NCI-H446 (cell line): ENCODE data around the gene IAH1.

Experiments
- DNase-seq, 2 experiments: peaks; one replicate each; lab custom pipeline; 2025; lab: John Stamatoyannopoulos, UW

IAH1 gene, protein sequence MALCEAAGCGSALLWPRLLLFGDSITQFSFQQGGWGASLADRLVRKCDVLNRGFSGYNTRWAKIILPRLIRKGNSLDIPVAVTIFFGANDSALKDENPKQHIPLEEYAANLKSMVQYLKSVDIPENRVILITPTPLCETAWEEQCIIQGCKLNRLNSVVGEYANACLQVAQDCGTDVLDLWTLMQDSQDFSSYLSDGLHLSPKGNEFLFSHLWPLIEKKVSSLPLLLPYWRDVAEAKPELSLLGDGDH

DNA sequence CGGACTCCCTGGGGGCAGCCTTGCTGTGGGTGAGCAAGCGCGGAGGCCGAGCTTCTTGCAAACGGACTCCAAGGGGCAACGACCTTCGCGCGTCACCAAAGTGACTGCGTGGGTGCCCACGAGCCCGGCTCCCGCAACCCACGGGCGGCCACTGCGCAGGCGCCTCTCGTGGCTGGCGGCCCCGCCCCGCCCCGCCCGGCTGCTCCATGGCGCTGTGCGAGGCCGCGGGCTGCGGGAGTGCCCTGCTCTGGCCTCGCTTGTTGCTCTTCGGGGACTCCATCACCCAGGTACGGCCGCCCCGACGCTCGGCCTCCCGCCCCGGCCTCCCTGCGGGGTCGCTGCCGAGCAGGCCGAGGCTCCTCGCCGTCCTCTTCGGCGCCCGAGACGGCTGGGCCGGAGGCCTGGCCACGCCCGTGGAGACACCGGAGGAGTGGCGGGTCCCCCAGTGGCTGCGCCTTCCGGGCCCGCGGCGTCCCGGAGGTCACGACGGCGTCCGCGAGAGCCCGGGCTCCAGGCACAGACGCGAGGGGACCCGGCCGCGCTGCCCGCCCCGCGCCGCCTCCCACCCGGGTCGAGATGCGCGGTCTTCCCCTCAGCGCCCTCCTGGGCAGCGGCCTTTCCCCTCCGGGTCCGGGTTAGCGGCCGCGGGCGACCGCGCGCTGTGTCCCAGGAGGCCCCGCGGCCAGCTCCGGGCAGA, at the start of gene IAH1:
TSS of gene IAH1 (plus strand) at position 191 of the 697 bp plus-strand sequence. CDS start at position 207, 16 bp downstream.
- DNase-seq, result peak in 1 of 2 experiments; percentile 61

DNA sequence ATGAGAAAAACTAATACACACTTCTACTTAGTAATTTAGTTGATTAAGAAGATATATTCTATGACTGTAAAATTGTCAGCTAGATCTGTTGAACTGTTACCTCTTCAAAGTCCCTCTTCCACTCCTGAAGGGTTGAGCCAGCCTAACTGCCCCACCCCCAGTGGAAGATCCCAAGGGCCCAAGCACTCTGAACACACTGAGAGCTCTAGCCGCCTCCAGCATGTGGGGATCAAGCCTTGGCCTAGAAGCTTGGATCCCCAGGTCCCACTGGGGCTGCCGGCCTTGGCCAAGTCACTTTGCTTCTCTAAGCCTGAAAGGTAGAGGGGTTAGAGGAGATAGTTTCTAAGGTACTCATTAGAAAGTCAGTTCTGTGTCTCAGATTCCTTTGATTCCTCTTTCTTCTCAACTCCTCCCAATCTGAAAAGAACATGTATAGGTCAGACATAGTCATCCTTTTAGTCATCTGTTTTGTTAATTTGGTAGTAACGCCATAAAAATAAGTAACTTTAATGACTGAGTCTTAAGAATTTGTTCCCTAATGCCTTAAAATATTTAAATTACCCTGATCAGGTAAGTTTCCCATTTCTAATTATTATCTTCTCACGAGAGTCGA, 45.3 kb upstream of the IAH1 start:
- no peak for DNase-seq

DNA sequence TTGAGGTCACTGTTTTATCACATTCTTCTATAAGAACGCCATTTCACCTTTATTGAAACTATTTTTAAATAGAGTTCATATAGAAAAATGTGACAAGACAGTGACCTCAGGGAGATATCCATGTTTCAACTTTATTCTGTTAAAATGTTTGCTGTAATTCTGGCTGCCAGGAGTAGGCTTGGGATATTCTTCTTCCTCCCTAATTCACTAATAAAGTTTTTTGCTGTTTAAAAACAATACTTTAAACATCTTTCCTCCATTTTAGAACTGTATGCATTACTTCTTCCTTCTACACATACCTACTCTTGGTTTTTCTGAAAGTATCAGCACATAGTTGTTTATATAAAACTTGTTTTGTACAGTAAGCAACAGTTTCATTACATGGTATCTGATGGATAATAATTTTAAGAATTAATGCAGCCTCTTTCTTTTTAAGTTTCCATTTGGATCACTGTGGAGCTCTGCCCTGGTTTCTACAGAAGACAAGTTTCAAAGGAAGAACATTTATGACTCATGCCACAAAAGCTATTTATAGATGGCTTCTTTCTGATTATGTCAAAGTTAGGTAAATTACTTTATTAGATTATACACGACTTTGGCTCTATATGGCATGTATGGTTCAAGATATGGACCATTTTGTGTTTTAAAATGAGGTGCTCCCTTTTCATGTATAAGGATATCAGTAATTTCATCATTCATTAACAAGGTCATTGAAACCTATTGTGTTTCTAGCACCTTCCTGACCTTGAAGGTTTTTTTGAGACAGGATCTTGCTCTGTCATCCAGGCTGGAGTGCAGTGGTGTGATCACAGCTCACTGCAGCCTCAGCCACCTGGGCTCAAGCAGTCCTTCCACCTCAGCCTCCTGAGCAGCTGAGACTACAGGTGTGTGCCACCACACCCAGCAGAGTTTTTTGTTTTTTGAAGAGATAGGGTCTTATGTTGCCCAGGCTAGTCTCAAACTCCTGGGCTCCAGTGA, 43.7 kb upstream of the IAH1 start:
- DNase-seq, result no peak

DNA sequence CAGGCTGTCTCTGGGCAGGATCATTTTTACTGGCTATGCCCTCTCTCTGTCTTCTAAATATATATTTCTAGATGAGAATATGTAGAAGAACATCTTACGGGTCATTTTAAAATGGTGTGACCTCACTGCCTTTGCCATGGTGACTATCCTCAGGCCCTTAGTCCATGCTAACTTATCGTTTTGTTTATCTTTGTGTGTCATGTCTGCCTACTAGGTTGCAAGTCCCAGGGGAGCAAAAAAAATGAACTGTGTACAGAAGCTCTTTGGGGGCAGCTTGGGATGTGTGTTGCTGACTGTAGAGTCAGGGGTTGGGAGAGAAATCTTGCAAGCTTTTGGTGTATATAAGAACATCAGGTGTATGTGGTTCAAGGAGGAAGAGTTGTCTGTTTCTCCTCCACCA, 39.9 kb upstream of the IAH1 start:
- DNase-seq, result no peak

DNA sequence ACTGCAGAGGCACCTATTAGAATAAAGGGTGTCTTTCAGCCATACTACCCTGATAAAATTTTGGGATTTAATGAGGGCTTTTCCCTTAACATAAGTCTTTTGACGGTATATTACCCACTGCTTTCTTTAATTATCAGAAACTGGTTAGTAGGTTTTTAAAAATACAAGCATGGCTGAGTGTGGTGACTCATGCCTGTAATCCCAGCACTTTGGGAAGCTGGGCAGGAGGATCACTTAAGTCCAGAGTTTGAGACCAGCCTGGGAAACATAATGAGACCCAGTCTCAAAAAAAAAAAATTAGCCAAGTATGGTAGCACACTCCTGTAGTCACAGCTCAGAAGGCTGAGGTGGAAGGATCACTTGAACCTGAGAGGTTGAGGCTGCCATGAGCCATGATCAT, 34.8 kb upstream of the IAH1 start:
- DNase-seq, result no peak

DNA sequence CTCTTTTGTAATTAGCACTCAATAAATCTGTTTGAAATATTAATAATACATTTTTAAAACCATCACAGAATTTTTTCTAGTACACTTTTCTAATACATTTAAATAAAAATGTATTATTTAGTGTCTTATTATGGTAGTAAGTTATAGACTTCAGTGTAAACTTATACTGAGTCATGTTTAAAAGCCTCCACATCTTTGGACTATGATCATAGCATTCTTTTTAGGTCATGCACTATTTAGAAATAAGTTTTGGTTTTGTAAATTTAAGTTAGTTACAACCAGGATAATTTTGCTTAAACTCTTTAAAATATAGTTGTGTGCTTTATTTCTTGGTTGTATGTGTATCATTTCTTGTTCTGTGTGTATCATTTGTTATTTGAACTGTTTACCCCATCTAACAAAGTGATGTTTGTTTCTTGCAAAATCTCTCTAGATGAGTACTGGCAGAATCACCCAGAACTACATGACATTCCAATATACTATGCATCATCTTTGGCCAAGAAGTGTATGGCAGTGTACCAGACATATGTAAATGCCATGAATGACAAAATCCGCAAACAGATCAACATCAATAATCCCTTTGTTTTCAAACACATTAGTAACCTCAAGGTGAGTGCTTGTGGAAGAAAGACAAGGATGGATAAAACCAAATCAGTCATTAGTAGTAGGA, 34.2 kb upstream of the IAH1 start:
- no peak for DNase-seq

DNA sequence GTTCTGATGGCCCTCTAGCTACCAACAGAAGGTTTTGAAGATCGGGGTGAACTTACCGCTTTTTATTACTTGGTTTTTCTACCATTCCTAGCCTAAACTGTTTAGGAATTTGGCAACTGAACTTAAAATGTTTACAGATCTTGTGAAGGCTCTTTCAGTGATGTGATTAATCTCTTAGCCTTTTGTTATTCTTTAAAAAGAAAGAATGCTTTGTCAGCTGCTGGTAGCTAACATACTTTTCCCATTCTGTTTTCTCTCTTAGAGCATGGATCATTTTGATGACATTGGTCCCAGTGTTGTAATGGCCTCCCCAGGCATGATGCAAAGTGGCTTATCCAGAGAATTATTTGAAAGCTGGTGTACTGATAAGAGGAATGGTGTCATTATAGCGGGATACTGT, 32.8 kb upstream of the IAH1 start:
- DNase-seq, result no peak

DNA sequence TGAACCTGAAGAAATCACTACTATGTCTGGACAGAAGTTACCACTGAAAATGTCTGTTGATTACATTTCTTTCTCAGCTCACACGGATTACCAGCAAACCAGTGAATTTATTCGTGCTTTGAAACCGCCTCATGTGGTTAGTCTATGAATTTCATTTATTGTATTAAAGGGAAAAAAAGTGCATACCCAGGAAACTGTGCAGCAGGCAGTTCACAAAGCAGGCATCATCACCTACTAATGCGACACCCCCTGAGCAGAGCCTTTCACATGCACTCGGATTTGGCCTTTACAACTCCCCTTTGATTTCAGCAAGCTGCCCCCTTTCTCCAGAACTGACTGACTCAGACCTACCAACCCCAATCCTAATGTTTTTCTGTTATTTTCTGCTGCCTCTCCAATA, 30.8 kb upstream of the IAH1 start:
- no peak for DNase-seq

DNA sequence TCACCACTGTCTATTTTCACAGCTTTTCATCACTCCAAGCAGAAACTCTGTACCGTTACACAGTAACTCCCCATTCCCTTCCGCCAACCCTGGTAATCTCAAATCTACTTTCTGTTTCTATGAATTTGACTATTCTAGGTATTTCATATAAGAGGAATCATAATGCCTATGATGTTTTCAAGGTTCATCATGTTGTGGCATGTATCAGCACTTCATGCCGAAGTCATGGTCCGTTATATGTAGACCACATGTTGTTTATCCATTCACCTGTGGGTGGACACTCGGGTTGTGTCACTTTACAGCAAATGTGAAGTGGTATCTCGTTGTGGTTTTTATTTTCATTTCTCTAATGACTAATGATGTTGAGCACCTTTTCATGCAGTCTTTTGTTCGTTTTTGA, 29.3 kb upstream of the IAH1 start:
- no peak for DNase-seq

DNA sequence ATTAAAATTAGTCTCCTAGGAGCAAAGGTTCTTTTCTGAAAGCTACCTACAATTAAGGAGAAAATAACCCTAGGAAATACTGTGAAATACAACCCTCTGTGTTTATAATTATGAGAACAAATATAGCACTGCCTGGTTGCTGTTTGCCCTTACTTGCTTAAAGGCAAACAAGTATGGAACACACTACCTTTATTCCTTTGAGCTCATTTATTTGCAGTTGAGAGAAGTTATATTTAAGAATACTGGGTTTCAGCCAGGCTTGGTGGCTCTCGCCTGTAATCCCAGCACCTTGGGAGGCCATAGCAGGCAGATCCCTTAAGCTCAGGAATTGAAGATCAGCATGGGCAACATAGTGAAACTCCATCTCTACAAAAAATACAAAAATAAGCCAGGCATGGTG, 23.1 kb upstream of the IAH1 start:
- DNase-seq, result no peak

DNA sequence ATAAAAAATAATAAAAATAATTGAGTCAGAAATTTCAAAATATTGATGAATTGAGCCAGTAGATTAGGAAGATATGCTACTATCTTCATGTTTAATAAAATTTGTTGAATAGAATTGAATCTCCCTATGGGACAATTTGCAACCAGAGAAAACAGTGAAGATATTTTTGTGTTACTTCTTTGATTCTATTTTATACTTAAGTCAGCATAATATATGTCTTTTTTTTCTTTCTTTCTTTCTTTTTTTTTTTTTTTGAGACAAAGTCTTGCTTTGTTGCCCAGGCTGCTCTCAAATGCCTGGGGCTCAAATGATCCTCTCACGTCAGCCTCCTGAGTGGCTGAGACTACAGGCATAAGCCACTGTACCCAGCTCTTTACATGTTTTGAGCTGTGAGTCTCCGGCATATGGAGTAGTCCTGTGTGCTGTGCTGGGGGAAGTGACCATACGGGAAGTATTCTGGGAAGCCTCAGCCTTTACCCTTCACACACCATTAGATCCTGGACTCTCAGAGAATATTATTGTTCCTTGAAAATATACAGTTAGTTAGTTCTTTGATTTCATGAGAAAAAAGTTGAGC, 13.8 kb upstream of the IAH1 start:
- DNase-seq, result no peak

DNA sequence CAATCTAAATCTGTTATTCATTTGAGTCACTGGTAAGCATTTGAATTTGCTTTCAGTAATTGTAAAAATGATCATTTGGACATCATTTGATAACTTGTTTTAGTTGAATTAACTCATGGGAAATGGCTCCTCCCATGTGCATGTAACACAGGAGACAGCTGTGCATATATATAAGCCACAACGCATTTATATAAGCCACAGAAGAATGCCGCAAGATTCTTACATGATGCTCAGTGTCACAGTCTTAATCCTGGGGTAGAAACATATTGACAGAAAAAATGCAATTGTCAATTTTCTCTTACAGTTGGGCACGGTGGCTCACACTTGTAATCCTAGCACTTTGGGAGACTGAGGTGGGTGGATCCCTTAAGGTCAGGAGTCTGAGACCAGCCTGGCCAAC, 13.3 kb upstream of the IAH1 start:
- DNase-seq, result no peak

DNA sequence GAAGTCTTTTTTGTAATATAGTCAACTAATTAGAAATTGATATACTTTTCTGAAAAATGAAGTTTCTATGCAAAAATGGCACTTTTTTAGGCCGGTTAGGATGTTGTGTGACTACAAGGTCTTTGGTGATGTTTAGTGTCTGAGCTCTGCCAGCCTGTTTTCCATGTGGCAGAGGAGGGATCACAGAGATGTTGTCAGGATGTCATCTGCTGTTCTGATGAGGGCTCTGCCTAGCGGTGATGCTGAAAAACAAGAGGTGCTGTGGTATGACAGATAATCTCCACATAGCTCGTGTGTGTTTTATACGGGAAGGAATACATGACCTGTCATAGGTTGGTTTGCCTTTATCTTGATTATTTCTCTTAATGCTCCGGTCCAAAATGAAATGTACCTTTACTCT, 12.0 kb upstream of the IAH1 start:
- no peak for DNase-seq

DNA sequence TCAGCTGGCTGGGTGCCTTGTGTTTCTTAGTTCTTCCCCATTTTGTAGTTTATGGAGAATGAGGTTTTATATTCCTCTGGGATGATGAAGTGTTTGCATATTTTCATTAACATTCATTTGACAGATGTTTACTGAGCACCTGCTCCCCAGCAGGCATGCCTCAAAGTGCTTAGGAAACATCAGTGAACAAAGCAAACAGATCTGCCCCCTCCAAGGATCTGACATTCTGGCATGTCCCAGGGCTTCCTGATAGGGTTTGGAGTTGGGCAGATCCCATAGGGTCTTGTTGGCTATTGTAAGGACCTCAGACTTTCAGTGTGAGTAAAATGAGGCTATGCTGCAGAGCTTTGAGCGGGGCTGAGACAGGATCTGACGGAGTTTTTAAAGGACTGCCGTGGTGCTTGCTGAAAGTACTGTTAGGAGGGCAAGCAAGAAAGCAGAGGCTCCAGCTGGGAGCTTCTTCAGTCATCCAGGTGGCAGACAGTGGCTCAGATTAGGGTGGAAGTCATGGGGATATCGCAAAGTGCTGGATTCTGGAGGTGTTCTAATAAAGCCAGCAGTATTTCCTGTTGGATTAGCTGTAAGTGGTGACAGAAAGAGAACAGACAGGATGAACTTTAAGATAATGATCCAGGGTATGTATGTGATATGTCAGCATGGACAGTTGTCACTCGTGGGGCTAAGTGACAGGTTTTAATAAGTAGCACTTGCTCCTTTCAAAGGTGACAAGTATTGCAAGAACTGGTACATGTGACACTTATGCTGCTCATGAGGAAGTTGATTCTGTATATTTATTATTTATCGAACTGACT, 11.3 kb upstream of the IAH1 start:
- DNase-seq, result no peak

DNA sequence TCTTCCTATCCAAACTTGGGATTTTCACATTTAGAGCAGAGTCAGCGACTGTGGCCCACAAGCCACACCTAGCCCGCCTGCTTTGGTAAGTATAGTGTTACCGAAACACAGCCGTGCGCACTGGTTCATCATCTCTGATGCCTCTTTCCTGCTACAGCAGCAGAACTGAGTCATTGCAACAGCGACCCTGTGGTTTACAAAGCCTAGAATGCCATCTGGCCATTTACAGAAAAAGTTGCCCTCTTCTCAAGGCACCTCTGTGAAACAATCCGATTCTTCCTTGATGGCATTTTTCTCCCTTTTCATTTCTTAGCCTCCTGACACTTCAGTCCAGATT, 10.7 kb upstream of the IAH1 start:
- DNase-seq, result no peak

DNA sequence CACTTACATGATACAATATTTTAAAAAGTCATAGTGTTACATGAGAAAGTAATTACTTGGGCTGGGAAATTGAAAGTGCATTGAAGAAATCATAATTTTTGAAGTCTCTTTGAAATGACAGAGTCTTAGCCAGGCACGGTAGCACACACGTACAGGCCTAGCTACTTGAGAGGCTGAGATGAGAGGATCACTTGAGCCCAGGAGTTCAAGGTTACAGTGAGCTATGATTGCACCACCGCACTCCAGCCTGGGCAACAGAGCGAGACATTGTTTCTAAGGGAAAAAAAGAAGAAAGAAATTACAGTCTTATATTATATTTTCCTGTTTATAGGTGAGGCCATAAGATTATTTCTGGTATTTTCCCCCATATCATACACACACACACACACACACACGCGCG, 9.2 kb upstream of the IAH1 start:
- no peak for DNase-seq

DNA sequence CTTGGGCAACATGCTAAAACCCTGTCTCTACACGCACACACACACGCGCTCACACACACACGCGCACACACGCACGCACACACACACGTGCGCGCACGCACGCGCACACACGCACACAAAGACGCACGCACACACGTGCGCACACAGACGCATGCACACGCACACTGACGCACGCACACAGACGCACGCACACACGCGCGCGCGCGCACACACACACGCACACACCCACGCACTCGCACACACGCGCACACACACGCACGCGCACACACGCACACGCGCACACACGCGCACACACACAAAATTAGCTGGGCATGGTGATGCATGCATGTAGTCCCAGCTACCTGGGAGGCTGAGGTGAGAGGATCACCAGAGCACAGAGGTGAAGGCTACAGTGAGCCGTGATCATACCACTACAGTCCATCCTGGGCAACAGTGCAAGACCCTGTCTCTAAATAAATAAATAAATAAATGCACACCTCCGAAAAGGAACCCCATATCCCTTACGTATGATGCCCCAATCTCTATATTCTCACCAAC, 8.1 kb upstream of the IAH1 start:
- DNase-seq, result no peak

DNA sequence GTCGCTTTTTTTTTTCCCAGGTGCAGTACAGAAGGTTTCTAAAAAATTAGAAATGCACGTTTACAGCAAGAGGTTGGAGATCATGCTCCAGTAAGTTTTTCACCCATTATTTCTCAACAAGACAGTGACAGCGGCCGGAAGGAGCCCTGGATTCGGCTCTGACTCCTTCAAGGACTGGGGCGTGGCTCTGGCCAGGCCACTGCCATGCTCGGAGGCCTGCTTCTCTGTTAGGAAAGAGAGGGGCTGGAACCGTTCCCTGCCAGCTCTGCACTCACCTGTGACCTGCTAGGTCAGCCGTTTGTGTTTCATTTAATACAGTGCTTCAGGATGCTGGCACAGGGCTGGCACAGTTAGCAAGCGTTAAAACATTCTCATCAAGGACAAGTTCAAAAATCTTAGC, 6.7 kb upstream of the IAH1 start:
- DNase-seq, result no peak

DNA sequence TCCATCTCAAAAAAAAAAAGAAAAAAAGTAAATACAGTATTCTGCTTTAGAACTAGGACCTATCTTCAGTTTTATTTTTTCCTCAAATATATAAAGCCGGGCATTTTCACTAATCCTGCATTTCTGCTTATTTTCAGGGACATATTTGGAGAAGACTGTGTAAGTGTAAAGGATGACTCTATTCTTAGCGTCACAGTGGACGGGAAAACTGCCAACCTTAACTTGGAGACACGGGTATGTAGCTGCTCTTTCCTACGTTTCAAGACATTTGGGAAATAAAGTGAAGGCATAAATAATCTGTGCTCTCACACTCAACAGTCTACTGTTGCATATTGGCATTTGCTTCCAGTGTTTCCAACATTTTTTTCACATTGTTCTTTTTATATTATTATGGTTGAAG, 3.1 kb upstream of the IAH1 start:
- DNase-seq, result no peak

DNA sequence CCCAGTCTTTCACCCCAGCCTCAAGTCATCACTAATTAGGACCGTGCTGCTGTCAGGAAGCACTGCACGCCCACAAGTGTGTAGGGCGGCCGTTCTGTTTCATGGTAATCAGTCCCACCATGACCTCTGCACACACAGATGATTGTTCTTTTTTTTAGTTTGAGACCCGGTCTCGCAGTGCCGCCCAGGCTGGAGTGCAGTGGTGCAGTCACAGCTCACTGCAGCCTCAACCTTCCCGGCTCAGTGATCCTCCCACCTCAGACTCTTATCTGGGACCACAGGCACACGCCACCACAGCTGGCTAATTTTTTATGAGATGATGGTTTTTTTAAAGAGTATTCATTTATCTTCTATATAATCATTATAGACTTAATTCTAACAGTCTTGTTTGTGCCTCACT, 1.8 kb upstream of the IAH1 start:
- no peak for DNase-seq
